ENCODE results near the gene ZNF528.

ZNF528 gene

DNA sequence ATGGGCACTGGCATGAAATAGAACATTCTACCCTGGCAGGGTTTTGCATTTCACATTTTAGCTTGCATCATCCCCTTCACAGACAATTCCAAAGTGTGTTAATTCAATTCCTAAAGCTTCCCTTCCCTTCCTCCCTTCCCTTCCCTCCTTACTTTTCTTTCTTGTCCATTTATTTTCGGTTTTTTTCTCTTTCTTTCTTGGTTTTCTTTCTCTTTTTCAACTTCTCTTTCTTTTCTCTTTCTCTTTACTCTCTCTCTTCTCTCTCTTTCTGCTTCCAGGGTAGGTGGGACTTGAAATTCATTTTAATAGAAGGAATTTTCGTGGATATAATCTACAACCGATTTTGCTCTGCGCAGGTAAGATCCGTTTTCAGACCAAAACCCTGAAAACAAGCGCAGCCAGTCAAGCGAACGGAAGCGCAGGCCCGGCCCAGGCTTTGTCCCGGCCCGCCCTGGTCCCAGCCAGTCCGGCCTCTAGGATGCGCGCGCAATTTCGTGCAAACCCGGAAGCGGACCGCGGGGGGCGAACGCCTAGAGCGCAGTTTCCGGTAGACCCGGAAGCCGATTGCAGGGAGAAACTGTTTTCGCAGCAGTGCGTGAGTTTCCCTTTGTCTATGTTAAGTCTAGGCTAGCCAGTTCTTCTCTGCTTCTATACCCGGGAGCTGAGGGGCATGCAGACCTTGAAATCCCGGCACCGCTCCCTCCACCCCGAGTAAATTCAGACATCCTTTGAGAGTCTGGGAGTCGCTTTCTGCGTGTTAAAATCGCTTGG lies at the start of gene ZNF528:
ZNF528 (plus strand) TSS at position 540 of the 771 bp plus-strand sequence. CDS start 4,165 bp downstream, outside the sequence.
- DNase-seq (peak; percentile 97), ATAC-seq (peak; percentile 99)

DNA sequence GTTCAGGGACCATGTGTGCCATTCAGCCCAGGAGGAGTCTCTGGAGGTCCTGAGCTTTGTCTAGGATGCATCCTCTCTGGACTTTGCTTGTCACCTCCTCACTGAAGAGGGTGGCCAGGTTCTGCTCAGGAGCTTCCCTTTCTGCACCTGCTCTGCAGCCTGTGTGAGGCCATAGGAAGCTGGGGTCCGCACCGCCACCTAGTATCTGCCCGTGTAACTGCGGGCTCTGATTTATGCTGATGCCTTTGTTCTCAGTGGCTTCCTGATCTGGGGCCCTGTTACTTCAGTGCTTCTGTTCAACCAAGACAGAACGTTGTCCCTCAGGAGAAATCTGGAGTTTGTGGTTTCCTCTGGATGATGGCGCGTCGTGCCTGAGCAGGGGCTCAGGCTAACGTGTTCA lies 46.1 kb upstream of the ZNF528 start:
- peak; percentile 6 for DNase-seq

DNA sequence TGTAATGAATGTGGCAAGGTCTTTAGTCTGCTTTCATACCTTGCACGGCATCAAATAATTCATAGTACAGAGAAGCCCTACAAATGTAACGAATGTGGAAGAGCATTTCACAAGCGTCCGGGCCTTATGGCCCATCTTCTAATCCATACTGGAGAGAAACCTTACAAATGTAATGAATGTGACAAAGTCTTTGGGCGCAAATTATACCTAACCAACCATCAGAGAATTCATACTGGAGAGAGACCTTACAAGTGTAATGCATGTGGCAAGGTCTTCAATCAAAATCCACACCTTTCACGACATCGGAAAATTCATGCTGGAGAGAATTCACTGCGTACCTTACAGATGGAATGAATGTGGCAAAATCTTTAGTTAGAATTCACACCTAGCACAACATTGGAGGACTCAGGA lies 31.2 kb upstream of the ZNF528 start:
- DNase-seq: no peak
- ATAC-seq: no peak

More for the DNA sequence above, 46.1 kb upstream of the ZNF528 start:
- ATAC-seq: no peak

DNA sequence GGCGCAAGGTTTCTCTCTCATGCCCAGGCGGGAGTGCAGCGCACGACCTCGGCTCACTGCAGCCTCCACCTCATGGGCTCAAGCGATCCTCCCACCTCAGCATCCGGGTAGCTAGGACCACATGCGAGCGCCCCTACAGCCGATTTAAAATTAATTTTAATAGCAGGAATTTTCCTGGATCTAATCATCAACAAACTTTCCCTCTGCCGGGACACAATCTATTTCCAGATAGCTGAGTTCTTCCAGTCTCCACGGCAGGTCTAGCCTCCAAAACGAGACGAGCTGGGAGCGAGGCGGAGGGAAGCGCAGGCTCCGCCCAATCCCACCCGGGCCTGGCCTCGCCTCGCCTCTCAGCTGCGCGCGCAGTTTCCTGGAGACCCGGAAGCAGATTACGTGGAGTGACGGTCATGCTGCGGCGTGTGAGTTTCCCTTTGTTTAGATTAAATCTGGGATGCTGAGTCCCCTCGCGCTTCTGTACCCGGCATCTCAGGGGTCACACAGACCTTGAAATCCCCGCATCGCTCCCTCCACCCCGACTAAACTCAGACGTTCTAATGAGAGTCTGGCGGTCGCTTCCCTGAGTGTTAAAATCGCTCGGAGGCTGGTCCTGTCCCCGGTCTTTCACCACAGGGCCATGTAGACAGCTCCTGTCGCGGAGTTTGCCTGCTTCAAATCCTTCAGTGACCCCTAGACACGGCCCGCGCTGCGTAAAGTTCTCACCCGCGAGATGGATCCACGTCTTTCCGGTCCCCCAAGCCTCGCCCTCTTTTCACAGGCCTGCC lies 27.9 kb upstream of the ZNF528 start, which contains the start of gene ZNF880:
ZNF880 (plus strand) TSS at position 365 of the 782 bp plus-strand sequence; CDS start at position 408, 43 bp downstream.
- ATAC-seq (peak; percentile 98), DNase-seq (peak; percentile 94)

DNA sequence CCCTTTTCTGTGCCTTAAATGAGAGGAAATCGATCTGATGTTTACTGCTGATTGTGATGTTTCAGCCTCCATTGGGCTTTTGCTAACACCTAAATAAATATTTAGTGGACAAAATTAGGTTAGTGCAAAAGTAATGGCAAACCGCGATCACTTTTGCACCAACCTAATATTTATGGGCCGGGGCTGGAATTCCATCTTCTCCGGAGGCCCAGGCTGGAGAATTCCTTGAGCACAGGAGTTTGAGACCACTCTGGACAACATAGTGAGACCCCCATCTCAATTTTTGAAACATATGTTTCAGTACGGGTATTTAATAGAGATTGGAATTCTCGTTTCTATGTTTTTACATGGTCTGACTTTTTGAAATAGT lies 27.3 kb upstream of the ZNF528 start:
- ATAC-seq: no peak
- no peak for DNase-seq

DNA sequence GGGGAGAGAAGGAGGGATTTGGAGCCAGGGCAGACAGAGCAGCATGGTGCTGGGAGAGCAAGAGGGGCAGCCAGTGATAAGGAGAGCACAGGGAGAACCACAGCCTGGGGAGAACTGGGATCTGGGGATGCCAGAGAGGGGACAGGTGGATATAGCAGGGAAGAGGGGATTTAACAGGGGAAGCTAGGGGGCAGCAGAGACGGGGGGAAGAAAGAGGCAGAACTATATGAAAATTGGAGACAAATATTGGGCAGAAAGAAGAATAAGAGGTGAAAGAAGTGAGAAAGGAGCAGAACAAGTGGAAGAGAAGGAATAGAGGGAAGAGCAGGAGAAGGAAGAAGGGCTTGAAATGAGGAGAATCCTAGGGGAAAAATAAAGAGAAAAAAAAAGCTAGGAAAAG lies 6.5 kb upstream of the ZNF528 start:
- ATAC-seq (no peak), DNase-seq (no peak)

DNA sequence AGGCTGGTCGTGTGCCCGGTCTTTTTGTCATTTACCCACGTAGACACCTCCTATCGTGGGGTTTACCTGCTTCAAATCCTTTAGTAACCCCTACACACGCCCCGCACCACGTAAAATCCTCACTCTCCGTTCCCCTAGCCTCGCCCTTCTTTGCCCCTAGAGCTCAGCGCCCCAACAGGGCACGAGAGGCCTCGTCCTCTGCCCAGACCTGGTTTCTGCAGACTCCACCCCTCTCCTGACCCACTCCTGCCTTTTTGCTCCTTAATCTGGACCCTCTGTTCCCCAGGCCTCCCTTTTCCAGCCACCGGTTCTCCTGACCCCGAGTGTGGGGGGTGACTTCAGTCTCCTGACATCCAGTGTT lies 412 bp downstream of the ZNF528 start:
- DNase-seq (peak; percentile 10), ATAC-seq (peak; percentile 41)

DNA sequence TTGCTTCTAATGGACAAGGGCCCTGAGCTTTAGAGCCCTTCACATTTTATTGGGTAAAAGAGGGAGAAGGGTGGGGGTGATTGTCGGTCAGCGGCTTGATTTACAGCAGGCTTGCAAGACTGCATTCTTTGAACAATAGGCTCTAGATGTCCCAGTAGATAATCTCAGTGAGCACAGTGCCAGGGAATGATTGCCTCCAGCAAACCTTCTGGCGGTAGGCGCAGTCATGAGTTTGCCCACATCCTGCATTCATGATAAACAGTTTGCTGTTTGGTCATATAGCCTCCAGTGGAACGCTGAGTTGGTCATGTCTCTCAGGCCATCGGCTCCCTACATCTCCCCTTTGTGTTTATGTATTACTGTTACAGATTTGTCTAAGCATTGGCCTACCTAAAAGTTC lies 12.6 kb downstream of the ZNF528 start:
- no peak for ATAC-seq
- no peak for DNase-seq

DNA sequence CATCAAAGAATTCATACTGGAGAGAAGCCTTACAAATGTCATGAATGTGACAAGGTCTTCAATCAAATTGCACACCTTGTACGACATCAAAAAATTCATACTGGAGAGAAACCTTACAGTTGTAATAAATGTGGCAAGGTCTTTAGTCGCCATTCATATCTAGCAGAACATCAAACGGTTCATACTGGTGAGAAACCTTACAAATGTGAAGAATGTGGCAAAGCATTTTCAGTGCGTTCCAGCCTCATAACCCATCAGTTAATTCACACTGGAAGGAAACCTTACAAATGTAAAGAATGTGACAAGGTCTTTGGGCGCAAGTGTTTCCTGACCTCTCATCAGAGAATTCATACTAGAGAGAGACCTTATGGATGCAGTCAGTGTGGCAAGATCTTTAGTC lies 18.1 kb downstream of the ZNF528 start:
- no peak for DNase-seq
- ATAC-seq: no peak

DNA sequence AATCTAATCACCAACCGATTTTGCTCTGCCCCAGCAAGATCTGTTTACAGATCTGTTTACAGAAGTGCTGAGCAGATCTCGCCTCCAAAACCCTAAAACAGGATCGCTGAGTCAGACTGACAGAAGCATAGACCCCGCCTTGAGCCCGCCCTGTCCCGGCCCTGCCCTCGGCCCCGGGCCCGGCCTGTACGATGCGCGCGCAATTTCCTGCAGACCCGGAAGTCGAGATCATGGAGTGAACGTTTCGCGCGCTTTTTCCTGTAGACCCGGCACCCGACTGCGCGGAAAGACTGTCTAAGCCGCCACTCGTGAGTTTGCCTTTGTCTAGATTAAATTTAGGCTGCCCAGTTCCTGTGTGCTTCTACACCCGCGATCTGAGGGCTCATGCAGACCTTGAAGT lies 31.3 kb downstream of the ZNF528 start, which contains the start of gene ZNF534:
ZNF534 (plus strand) TSS at position 212 of the 400 bp plus-strand sequence. CDS start 2,327 bp downstream, outside the sequence.
- DNase-seq (no peak), ATAC-seq (no peak)

DNA sequence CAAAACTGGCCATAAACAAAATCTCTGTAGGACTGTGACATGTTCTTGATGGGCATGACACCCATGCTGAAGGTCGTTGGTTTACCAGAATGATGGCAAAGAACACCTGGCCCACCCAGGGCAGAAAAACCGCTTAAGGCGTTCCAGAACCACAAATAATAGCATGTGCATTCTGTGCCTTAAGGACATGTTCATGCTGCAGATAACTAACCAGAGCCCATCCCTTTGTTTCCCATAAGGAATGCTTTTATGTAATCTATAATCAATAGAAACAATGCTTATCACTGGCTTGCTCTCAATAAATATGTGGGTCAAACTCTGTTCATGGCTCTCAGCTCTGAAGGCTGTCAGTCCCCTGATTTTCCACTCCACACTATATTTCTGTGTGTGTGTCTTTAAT lies 44.5 kb downstream of the ZNF528 start:
- no peak for ATAC-seq
- DNase-seq: no peak

DNA sequence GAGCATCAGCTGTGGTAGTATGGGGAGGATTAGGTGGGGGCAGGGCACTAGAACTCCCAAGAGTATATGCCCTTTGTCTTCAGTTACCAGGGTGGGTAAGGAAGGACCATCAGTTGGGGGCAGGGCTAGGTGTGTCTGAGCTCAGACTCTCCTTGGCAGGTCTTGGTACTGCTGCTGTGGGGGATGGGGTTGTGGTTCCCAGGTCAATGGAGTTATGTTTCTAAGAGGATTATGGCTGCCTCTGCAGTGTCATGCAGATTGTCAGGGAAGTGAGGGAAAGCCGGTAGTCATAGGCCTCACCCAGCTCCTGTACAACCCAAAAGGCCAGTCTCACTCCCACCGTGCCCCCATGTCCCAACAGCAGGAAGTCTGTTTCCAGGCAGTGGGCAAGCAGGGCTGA lies 46.9 kb downstream of the ZNF528 start:
- DNase-seq: no peak
- ATAC-seq: no peak

DNA sequence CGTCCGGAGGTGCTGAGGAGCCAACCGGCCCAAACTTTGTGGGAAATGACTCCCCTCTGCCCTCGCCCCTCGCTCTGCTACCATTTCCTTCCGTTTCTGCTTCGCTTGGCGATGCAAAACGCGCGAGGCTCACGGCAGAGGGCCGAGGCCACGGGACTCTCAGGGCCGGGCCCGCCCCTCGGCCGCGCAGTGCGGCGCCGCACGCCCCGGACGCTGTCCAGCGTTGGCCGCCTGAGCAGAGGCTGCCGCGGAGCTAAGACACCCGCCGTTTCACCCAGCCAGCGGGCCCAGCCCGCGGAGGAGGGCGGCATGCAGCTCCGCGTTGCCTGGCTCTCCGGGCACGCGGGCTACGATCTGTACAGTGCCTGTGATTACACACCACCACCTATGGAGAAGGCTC lies 53.6 kb downstream of the ZNF528 start:
- ATAC-seq: no peak
- DNase-seq: no peak

DNA sequence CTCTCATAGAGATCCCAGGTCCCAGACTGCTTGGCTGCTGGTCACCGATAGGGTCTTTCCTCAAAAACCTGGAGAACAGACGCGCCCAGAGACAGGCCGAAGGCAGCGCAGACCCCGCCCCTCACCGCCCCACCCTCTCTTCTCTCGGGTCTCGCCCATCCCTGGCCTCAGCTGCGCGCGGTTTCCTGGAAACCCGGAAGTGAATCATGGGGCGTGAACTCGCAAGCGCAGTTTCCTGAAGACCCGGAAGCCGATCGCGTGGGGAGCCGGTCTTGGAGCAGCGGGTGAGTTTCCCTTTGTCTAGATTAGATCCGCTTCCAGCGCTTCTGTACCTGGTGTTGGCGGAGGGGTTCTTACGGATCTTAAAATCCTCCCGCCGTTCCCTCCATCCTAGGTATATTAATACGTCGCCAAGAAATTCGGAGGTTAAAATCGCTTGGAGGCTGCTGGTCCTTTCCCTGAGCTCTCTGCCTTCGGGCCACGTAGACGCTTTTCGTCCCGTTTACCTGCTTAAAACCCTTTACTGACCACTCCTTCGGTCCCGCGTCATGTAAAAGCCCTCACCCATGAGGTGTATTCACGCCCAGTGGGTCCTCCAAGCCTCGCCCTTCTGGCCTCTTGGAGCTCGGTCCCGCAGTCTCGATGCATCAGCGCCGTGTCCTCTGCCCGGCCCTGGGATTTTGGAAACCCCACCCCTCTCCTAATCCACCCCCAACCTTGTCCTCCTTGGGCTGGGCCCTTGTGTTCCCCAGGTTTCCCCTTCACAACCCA lies 55.9 kb downstream of the ZNF528 start, which contains the start of gene ZNF578:
ZNF578 (plus strand) TSS at position 230 of the 771 bp plus-strand sequence. CDS start 48,293 bp downstream, outside the sequence.
- ATAC-seq: peak; percentile 68

DNA sequence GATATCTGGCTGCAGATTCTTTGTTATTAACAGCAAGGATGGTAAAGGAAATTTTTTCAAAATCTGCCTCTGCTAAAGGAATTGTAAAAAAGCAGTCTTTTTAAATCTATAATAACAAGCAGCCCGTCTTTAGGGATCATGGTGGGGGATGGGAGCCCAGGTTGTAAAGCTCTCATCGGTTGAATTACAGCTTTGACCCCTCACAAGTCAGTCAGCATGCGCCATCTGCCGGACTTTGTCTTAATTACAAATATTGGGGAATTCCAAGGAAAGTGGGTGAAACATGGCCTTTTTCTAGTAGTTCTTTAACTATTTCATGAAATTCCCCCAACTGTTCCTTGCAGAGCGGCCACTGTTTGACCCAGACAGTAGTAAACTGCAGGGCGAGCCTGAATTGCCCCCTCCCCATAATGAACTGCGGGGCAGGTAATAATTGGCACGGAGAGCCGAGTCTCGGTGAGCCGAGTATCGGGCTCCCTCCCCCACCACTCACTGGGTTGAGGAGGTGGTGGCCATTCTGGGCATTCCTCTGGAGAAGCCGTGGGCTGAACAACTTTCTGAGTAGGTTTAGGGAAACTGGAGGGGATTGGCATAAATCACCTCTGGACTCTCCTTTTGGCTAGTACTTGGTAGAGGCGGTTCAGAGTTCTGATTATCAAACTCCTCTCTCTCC lies 67.3 kb downstream of the ZNF528 start:
- ATAC-seq (no peak), DNase-seq (no peak)

More for the DNA sequence above, 55.9 kb downstream of the ZNF528 start, which contains the start of gene ZNF578:
- peak; percentile 71 for DNase-seq

Measured in stimulated activated naive CD8-positive, alpha-beta T cell treated with anti-CD3 and anti-CD28 coated beads, Interleukin-15, Interleukin-2, amounts not matched to agents 100 U/mL and 50 U/mL, for 24 hours (primary cell).